Uterus (tissue), 4 donors: ENCODE data around the gene DIPK2B. TPM values are rescaled to one million over a fixed set of nuclear protein-coding genes. Genes with fewer than 3 reads are reported as not detected.

Experiments used
- DNase-seq, 2 donors: peaks; one replicate each; pipeline ENCODE4 v3.0.0-alpha.2; 2019 to 2020
- H3K27ac ChIP-seq, 2 donors: fragments of 200-600 bp; sonication (generic); 1 replicate in 1 of 2; 2 replicates in 1 of 2; pipeline ENCODE4 v1.5.1; 2016 to 2018
- H3K27me3 ChIP-seq, 2 donors: fragments of 200-600 bp; sonication (generic); one replicate each; pipeline ENCODE4 v1.5.1; 2018 to 2019; ENCODE audit warnings: control low read depth in 1 of 2
- H3K36me3 ChIP-seq, 2 donors: fragments of 200-600 bp; sonication (generic); one replicate each; pipeline ENCODE4 v1.5.1; 2019; ENCODE audit warnings: control low read depth in 1 of 2
- H3K4me1 ChIP-seq, 2 donors: fragments of 200-600 bp; sonication (generic); one replicate each; pipeline ENCODE4 v1.5.1; 2018 to 2019; ENCODE audit warnings: control low read depth in 1 of 2
- H3K4me3 ChIP-seq, 2 donors: fragments of 200-600 bp; sonication (generic); 1 replicate in 1 of 2; 2 replicates in 1 of 2; pipeline ENCODE4 v1.5.1; 2018 to 2019; ENCODE audit warnings: mild to moderate bottlenecking in 1 of 2
- H3K9me3 ChIP-seq, 2 donors: fragments of 200-600 bp; sonication (generic); one replicate each; pipeline ENCODE4 v1.5.1; 2019; ENCODE audit warnings: control low read depth in 1 of 2
- CTCF ChIP-seq, 4 experiments: fragments of 200-600 bp in 2 of 4; fragments of 450-650 bp in 2 of 4; sonication (generic) in 2 of 4; IDR thresholded peaks; one replicate each; pipeline ENCODE4 v1.5.1; 2016 to 2019; ENCODE audit warnings: antibody characterized with exemption in 4 of 4, mild to moderate bottlenecking in 2 of 4, moderate library complexity in 1 of 4
- POLR2A ChIP-seq, 2 donors: fragments of 450-650 bp; IDR thresholded peaks; one replicate each; pipeline ENCODE4 v1.6.1; 2016; ENCODE audit warnings: antibody characterized with exemption in 2 of 2, mild to moderate bottlenecking in 1 of 2, moderate library complexity in 1 of 2
- intact Hi-C: fragments of 100-400 bp; cut with DNase I; formaldehyde crosslinking; loops from one replicate; pipeline ENCODE4 v1.15.1; 2023; ENCODE audit warnings: low total_unique reads
- total RNA-seq, 4 donors: library from RNA; depleted of rRNA in 3 of 4; stranded (reverse); fragments of >200 nt in 3 of 4; gene quantifications; one replicate each; pipeline versions ENCODE4 v1.1.0 to v1.2.4, GENCODE V29; 2014 to 2023
- donor health status: DM: yes; HTN: yes; CAD: no.

DIPK2B gene
- total RNA-seq, 4 donors from 2014 or later, result 21.2 to 95.6 (median 30.8) TPM

GRCh38 chrX:45230410-45230809 lies 29.7 kb upstream of the DIPK2B start:
- Histone ChIP-seq H3K27me3 (no peaks in the 10 kb centered on the region), H3K4me1 (no peaks in the 10 kb centered on the region), H3K27ac (no peak overlapping the region), H3K4me3 (no peak overlapping the region), H3K9me3 (no peaks in the 10 kb centered on the region), H3K36me3 (no peaks in the 10 kb centered on the region)
- intact Hi-C loops, result no loop called here
- no peak for DNase-seq
- TF ChIP-seq CTCF (IDR thresholded peaks at IDR 0.05), result no peak
- TF ChIP-seq POLR2A (IDR thresholded peaks at IDR 0.05), result no peak

DNA sequence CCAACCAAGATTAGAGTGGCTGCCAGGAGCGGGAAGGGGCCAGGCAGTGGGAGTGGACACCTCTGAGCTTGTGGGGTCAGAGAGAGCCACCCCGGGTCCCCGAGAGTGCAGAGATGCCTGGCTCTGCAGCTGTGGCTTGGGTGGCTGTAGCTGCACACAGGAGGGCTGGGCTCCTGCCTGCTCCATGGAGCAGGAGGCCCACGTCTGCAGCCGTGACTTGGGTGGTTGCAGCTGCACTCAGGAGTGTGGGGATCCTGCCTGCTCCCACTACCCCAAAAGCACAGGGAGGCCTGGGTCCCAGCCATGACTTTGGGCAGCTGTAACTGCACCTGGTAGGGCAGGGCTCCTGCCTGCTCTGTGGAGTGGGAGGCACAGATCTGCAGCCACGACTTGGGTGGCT lies 28.7 kb upstream of the DIPK2B start:
- intact Hi-C loops, result no loop called here
- H3K4me1 ChIP-seq, result no peaks in the 10 kb centered on the region
- DNase-seq, result no peak
- no peaks in the 10 kb centered on the region for H3K27me3 ChIP-seq
- no peak overlapping the region for H3K4me3 ChIP-seq
- no peaks in the 10 kb centered on the region for H3K36me3 ChIP-seq
- H3K27ac ChIP-seq, result no peak overlapping the region
- TF ChIP-seq POLR2A (IDR thresholded peaks at IDR 0.05) (no peak), CTCF (IDR thresholded peaks at IDR 0.05) (no peak)
- no peaks in the 10 kb centered on the region for H3K9me3 ChIP-seq

DNA sequence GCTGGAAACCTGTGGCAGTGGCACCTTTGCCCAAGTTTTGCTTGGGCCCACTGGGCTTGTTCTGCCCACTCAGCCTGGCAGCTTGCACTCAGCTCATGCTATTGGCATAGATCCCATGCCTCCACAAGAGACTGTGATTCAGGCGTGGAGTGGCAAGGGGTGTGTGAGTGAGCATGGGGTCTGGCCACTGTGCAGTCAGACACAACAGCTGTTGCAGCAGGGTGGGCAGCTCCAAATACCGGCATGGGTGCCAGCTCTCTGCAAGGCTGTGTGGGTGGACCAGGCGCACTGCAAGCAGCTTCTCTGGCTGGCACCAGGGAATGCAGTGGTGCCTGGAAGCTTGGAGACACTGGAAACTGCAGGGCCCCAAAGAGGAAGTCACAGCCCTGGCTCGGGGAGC lies 27.4 kb upstream of the DIPK2B start:
- Histone ChIP-seq H3K4me1 (no peaks in the 10 kb centered on the region), H3K4me3 (no peak overlapping the region), H3K27ac (no peak overlapping the region), H3K27me3 (no peaks in the 10 kb centered on the region), H3K36me3 (no peaks in the 10 kb centered on the region), H3K9me3 (no peaks in the 10 kb centered on the region)
- intact Hi-C loops, result no loop called here
- no peak for DNase-seq
- no peak for TF ChIP-seq POLR2A (IDR thresholded peaks at IDR 0.05)
- no peak for TF ChIP-seq CTCF (IDR thresholded peaks at IDR 0.05)

GRCh38 chrX:45208121-45208856 lies 7.6 kb upstream of the DIPK2B start:
- no peak overlapping the region for H3K27ac ChIP-seq
- no peaks in the 10 kb centered on the region for H3K9me3 ChIP-seq
- TF ChIP-seq POLR2A (IDR thresholded peaks at IDR 0.05) (no peak), CTCF (IDR thresholded peaks at IDR 0.05) (no peak)
- H3K4me3 ChIP-seq, result no peak overlapping the region
- no peaks in the 10 kb centered on the region for H3K4me1 ChIP-seq
- H3K27me3 ChIP-seq, result peaks cover 0 to 6% of the 10 kb centered on the region in 2 donors
- intact Hi-C loops, result no loop called here
- DNase-seq, result no peak
- no peaks in the 10 kb centered on the region for H3K36me3 ChIP-seq

DNA sequence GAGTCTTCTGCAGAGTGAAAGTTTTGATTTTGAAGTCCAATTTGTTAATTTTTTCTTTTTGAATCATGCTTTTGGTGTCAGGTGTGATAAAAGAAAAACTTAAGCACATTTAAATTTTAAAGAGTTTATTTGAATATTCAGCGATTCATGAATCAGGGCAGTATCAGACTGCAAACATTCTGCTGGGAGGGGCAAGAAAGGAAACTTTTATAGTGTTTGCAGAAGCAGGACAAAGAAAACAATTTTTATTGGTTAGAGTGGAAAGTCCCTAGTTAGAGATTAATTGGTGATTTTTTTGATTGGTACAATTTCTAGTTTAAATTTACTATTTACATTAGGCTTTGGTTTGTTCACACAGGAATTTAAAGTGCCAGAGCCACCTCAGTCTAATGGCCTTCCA lies 1.5 kb upstream of the DIPK2B start:
- intact Hi-C loops, result no loop called here

More for the DNA sequence above, 1.5 kb upstream of the DIPK2B start:
- Histone ChIP-seq H3K9me3 (no peaks in the 10 kb centered on the region), H3K4me1 (no peaks in the 10 kb centered on the region), H3K4me3 (no peak overlapping the region), H3K27ac (peak overlapping the region in 1 of 2 donors; percentile 28), H3K36me3 (no peaks in the 10 kb centered on the region), H3K27me3 (peaks cover 0 to 8% of the 10 kb centered on the region in 2 donors)
- TF ChIP-seq CTCF (IDR thresholded peaks at IDR 0.05), result no peak
- no peak for TF ChIP-seq POLR2A (IDR thresholded peaks at IDR 0.05)
- no peak for DNase-seq
